Stimulated activated CD8-positive, alpha-beta memory T cell treated with anti-CD3 and anti-CD28 coated beads, Interleukin-7, amount 100 ng/mL, for 1 hour (primary cell): ENCODE measurements around the gene CHST11.

ENCODE experiments used
- DNase-seq, 2 donors: peaks; one replicate each; pipeline ENCODE4 v3.0.0-alpha.2; 2020; ENCODE audit warnings: low read depth in 2 of 2

The CHST11 gene

GRCh38 chr12:104630230-104630670, 173.5 kb downstream of the CHST11 start:
- no peak for DNase-seq

GRCh38 chr12:104631867-104632266, 175.1 kb downstream of the CHST11 start:
- no peak for DNase-seq

- no peak for DNase-seq
Observed at GRCh38 chr12:104632724-104633201, 176.0 kb downstream of the CHST11 start.

GRCh38 chr12:104634044-104634443, 177.3 kb downstream of the CHST11 start:
- DNase-seq = no peak

GRCh38 chr12:104634852-104635251, 178.1 kb downstream of the CHST11 start:
- no peak for DNase-seq

- no peak for DNase-seq
Observed at GRCh38 chr12:104635607-104636343, 179.0 kb downstream of the CHST11 start.

- no peak for DNase-seq
Observed at GRCh38 chr12:104636496-104636895, 179.7 kb downstream of the CHST11 start.

- no peak for DNase-seq
Observed at GRCh38 chr12:104637604-104638003, 180.9 kb downstream of the CHST11 start.

GRCh38 chr12:104638218-104638850, 181.6 kb downstream of the CHST11 start:
- no peak for DNase-seq

GRCh38 chr12:104638851-104639240, 182.1 kb downstream of the CHST11 start:
- DNase-seq = no peak

GRCh38 chr12:104640956-104641355, 184.2 kb downstream of the CHST11 start:
- no peak for DNase-seq

- DNase-seq = no peak
Observed at GRCh38 chr12:104641862-104642261, 185.1 kb downstream of the CHST11 start.

- DNase-seq = no peak
Observed at GRCh38 chr12:104643093-104643818, 186.5 kb downstream of the CHST11 start.

GRCh38 chr12:104643819-104644669, 187.3 kb downstream of the CHST11 start:
- DNase-seq = no peak

- DNase-seq = no peak
Observed at GRCh38 chr12:104648756-104649155, 192.0 kb downstream of the CHST11 start.

- DNase-seq = no peak
Observed at GRCh38 chr12:104649217-104649824, 192.6 kb downstream of the CHST11 start.

- DNase-seq = no peak
Observed at GRCh38 chr12:104649921-104650320, 193.2 kb downstream of the CHST11 start.

- DNase-seq = no peak
Observed at GRCh38 chr12:104650541-104650940, 193.8 kb downstream of the CHST11 start.

- DNase-seq = no peak
Observed at GRCh38 chr12:104651811-104652210, 195.1 kb downstream of the CHST11 start.

- no peak for DNase-seq
Observed at GRCh38 chr12:104652358-104652757, 195.6 kb downstream of the CHST11 start.

GRCh38 chr12:104652910-104653309, 196.2 kb downstream of the CHST11 start:
- no peak for DNase-seq
